Thyroid gland (tissue), 4 donors: ENCODE results near the gene ZNF772. TPM values are rescaled to one million over a fixed set of nuclear protein-coding genes. Genes with fewer than 3 reads are reported as not detected.
"Not testable (repeated sequence)": the region's sequence is repeated elsewhere in the genome, so short reads cannot be mapped to it uniquely, and the experiment has no call there.

Experiments
- DNase-seq, 2 donors: peaks; one replicate each; pipeline ENCODE4 v3.0.0-alpha.2; 2019
- H3K27ac ChIP-seq, 3 donors: fragments of 200-600 bp; sonication (generic); 1 replicate in 2 of 3; 2 replicates in 1 of 3; pipeline ENCODE4 v1.5.1; 2016 to 2019; ENCODE audit warnings: mild to moderate bottlenecking in 1 of 3, moderate library complexity in 1 of 3
- H3K27me3 ChIP-seq: fragments of 200-600 bp; sonication (generic); one replicate; pipeline ENCODE4 v1.5.1; 2019
- H3K36me3 ChIP-seq, 2 donors: fragments of 200-600 bp; sonication (generic); one replicate each; pipeline ENCODE4 v1.5.1; 2016 to 2019
- H3K4me1 ChIP-seq, 2 donors: fragments of 200-600 bp; sonication (generic); one replicate each; pipeline ENCODE4 v1.5.1; 2017 to 2019
- H3K4me3 ChIP-seq, 3 donors: fragments of 200-600 bp; sonication (generic); replicated peaks in 1 of 3; 1 replicate in 2 of 3; 2 replicates in 1 of 3; pipeline ENCODE4 v1.5.1; 2016; ENCODE audit warnings: mild to moderate bottlenecking in 1 of 3
- H3K9me3 ChIP-seq: fragments of 200-600 bp; sonication (generic); one replicate; pipeline ENCODE4 v1.5.1; 2017
- CTCF ChIP-seq, 6 experiments: fragments of 200-600 bp in 3 of 6; fragments of 450-650 bp in 3 of 6; sonication (generic) in 3 of 6; IDR thresholded peaks; one replicate each; pipeline ENCODE4 v1.5.1; 2016 to 2019; ENCODE audit warnings: antibody characterized with exemption in 6 of 6, mild to moderate bottlenecking in 2 of 6, inconsistent platforms in 1 of 6, moderate library complexity in 1 of 6
- POLR2A ChIP-seq, 2 donors: fragments of 450-650 bp; IDR thresholded peaks; one replicate each; pipeline ENCODE4 v1.6.1; 2017; ENCODE audit warnings: antibody characterized with exemption in 2 of 2, mild to moderate bottlenecking in 2 of 2, moderate library complexity in 1 of 2
- WGBS, 2 donors: methylation state at CpG; one replicate each; pipeline ENCODE4 v1.1.5; 2017; 5-methylcytosine and 5-hydroxymethylcytosine counted together
- intact Hi-C: fragments of 100-400 bp; cut with DNase I; formaldehyde crosslinking; loops from one replicate; pipeline ENCODE4 v1.15.1; 2023
- total RNA-seq, 4 donors: library from RNA; depleted of rRNA; stranded (reverse); fragments of >200 nt; gene quantifications; one replicate each; pipeline ENCODE4 v1.2.3, GENCODE V29; 2016

ZNF772 gene
- 10 to 100 TPM; 30.9 to 46.2 (median 41.0) TPM for total RNA-seq

- 9 to 11% methylated on average over 33 to 38 of the region's 38 CpGs for WGBS, 2 donors
These were observed at the start of gene ZNF772 for GRCh38 chr19:57477191-57478008. ZNF772 (minus strand) TSS chr19:57477566; CDS start chr19:57477309, 257 bp downstream.

GRCh38 chr19:57518021-57518420 is 40.7 kb upstream of the ZNF772 start:
- DNase-seq, H3K27me3 ChIP-seq, H3K4me3 ChIP-seq, H3K27ac ChIP-seq, H3K9me3 ChIP-seq, H3K4me1 ChIP-seq, intact Hi-C loops, H3K36me3 ChIP-seq: not testable (repeated sequence)
- WGBS, 2 donors = 79 to 91% methylated on average over 4 of the region's 4 CpGs

More at GRCh38 chr19:57477191-57478008, at the start of gene ZNF772:
- TF ChIP-seq POLR2A (IDR thresholded peaks at IDR 0.05) (peak in 1 of 2 donors; percentile 33), CTCF (IDR thresholded peaks at IDR 0.05) (peak in 5 of 6 experiments; percentile 25 to 70 (median 52))
- Histone ChIP-seq H3K27me3 (no peaks in the 10 kb centered on the region), H3K4me1 (peaks cover 9 to 11% of the 10 kb centered on the region in 2 donors), H3K4me3 (peak within 1 kb of the TSS; percentile 24 to 80 (median 41)), H3K27ac (peak within 1 kb of the TSS; percentile 20 to 70 (median 53)), H3K36me3 (peaks cover 30 to 31% of the 10 kb centered on the region in 2 donors), H3K9me3 (peaks cover 11% of the 10 kb centered on the region)
- intact Hi-C loops = loop anchor here (10.0 kb wide), 1 partner anchor 497 kb away; the partner anchor contains the start of gene C19orf18
- DNase-seq = peak; percentile 92 to 94

- WGBS, 2 donors = 89 to 92% methylated on average over 5 of the region's 5 CpGs
- Histone ChIP-seq H3K36me3 (no peaks in the 10 kb centered on the region), H3K9me3 (no peaks in the 10 kb centered on the region), H3K27ac (no peak overlapping the region), H3K4me3 (no peak overlapping the region), H3K4me1 (no peaks in the 10 kb centered on the region), H3K27me3 (no peaks in the 10 kb centered on the region)
- no peak for DNase-seq
- TF ChIP-seq POLR2A (IDR thresholded peaks at IDR 0.05) (no peak), CTCF (IDR thresholded peaks at IDR 0.05) (no peak)
- intact Hi-C loops = no loop called here
These were observed 37.9 kb upstream of the ZNF772 start for GRCh38 chr19:57515255-57515654.

- Histone ChIP-seq H3K27me3 (no peaks in the 10 kb centered on the region), H3K9me3 (no peaks in the 10 kb centered on the region), H3K4me3 (no peak overlapping the region), H3K27ac (no peak overlapping the region), H3K36me3 (peaks cover 0 to 3% of the 10 kb centered on the region in 2 donors), H3K4me1 (no peaks in the 10 kb centered on the region)
- DNase-seq = no peak
- intact Hi-C loops = no loop called here
- TF ChIP-seq POLR2A (IDR thresholded peaks at IDR 0.05) = no peak
- WGBS, 2 donors = 95 to 98% methylated on average over 6 of the region's 6 CpGs
These were observed 35.5 kb upstream of the ZNF772 start for GRCh38 chr19:57512845-57513244.

GRCh38 chr19:57511484-57511883 is 34.1 kb upstream of the ZNF772 start:
- H3K36me3 ChIP-seq = peaks cover 11 to 15% of the 10 kb centered on the region in 2 donors
- intact Hi-C loops = no loop called here

More at GRCh38 chr19:57511484-57511883, 34.1 kb upstream of the ZNF772 start:
- no peak for TF ChIP-seq CTCF (IDR thresholded peaks at IDR 0.05)
- no peak for TF ChIP-seq POLR2A (IDR thresholded peaks at IDR 0.05)
- no peak for DNase-seq
- no peaks in the 10 kb centered on the region for H3K27me3 ChIP-seq
- no peaks in the 10 kb centered on the region for H3K9me3 ChIP-seq
- no peak overlapping the region for H3K27ac ChIP-seq
- H3K4me1 ChIP-seq = no peaks in the 10 kb centered on the region
- no peak overlapping the region for H3K4me3 ChIP-seq
